Measurements from ENCODE around the gene ZNF655.

Gene ZNF655

DNA sequence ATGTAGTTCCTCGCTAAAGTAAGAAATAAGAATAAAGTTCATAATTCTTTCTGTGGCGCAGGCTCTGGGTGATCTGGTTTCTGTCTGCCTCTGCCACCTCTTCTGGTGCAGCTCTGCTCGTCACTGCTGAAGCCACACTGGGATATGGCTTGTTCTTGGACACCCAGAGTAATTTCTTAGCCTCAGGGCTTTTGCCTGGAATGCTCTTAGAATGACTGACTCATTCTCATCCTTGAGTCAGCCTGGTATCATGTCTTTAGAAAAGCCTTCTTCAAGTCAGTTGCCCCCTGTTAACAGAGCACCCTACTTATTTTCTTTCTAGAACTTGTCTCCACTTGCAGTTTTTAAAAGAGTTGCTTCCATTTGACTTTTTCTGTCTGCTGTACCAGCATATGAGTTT, 60.3 kb downstream of the ZNF655 start:
- peaks cover 22% of the 10 kb centered on the region for H3K4me1 ChIP-seq (ENCODE audit: control insufficient read depth, low read length)
- no peaks in the 10 kb centered on the region for H3K9me2 ChIP-seq (replicated peaks; ENCODE audit: control insufficient read depth, low read length)
- no peak overlapping the region for H3K27ac ChIP-seq (ENCODE audit: low read depth, low read length)
- H3K9me3 ChIP-seq (ENCODE audit: control insufficient read depth, insufficient read depth, low read length): no peaks in the 10 kb centered on the region
- H3F3A ChIP-seq (ENCODE audit: control insufficient read depth, insufficient read depth): peaks cover 7% of the 10 kb centered on the region; the same call in 1 of the 2 replicates
- H3K36me3 ChIP-seq (ENCODE audit: control insufficient read depth, low read length): peaks cover 62% of the 10 kb centered on the region
- no peaks in the 10 kb centered on the region for H3K27me3 ChIP-seq (ENCODE audit: control insufficient read depth, low read length)
- H3K79me2 ChIP-seq (ENCODE audit: control insufficient read depth, low read length): peaks cover 30% of the 10 kb centered on the region
- no peak overlapping the region for H3K4me2 ChIP-seq (ENCODE audit: low read length)
- H3K4me3 ChIP-seq (ENCODE audit: low read length): no peak overlapping the region
- H4K20me1 ChIP-seq (ENCODE audit: control insufficient read depth, insufficient read depth, low read depth, low read length): 0 out of 2 replicates have a peak, but pooled peaks cover 7% of the 10 kb centered on the region
- TF ChIP-seq EZH2phosphoT487 (IDR thresholded peaks at IDR 0.05; ENCODE audit: borderline replicate concordance, low read length): no peak
- TF ChIP-seq, protein P1, sequence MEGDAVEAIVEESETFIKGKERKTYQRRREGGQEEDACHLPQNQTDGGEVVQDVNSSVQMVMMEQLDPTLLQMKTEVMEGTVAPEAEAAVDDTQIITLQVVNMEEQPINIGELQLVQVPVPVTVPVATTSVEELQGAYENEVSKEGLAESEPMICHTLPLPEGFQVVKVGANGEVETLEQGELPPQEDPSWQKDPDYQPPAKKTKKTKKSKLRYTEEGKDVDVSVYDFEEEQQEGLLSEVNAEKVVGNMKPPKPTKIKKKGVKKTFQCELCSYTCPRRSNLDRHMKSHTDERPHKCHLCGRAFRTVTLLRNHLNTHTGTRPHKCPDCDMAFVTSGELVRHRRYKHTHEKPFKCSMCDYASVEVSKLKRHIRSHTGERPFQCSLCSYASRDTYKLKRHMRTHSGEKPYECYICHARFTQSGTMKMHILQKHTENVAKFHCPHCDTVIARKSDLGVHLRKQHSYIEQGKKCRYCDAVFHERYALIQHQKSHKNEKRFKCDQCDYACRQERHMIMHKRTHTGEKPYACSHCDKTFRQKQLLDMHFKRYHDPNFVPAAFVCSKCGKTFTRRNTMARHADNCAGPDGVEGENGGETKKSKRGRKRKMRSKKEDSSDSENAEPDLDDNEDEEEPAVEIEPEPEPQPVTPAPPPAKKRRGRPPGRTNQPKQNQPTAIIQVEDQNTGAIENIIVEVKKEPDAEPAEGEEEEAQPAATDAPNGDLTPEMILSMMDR (IDR thresholded peaks at IDR 0.05; ENCODE audit: low read depth, low read length, poor library complexity, severe bottlenecking): no peak

DNA sequence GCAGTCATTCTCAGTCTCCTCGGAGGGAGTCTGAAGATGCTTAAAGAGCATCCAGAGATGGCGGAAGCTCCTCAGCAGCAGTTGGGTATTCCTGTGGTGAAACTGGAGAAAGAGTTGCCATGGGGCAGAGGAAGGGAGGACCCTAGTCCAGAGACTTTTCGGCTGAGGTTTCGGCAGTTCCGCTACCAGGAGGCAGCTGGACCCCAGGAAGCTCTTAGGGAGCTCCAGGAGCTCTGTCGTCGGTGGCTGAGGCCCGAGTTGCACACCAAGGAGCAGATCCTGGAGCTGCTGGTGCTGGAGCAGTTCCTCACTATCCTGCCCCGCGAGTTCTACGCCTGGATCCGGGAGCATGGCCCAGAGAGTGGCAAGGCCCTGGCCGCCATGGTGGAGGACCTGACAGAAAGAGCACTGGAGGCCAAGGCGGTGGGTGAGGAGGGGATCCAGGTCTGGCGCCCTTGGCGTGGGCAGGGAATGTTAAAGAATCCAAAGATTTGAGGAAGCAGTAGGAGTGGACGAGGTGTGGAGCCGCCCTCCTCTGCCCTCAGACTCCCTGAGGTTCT, 61.2 kb downstream of the ZNF655 start:
- Histone ChIP-seq H3F3A (ENCODE audit: control insufficient read depth, insufficient read depth) (peaks cover 7% of the 10 kb centered on the region; the same call in 1 of the 2 replicates), H3K9me3 (ENCODE audit: control insufficient read depth, insufficient read depth, low read length) (no peaks in the 10 kb centered on the region), H3K36me3 (ENCODE audit: control insufficient read depth, low read length) (peaks cover 71% of the 10 kb centered on the region), H3K27ac (ENCODE audit: low read depth, low read length) (no peak overlapping the region), H3K4me1 (ENCODE audit: control insufficient read depth, low read length) (peaks cover 22% of the 10 kb centered on the region), H3K27me3 (ENCODE audit: control insufficient read depth, low read length) (no peaks in the 10 kb centered on the region), H4K20me1 (ENCODE audit: control insufficient read depth, insufficient read depth, low read depth, low read length) (0 out of 2 replicates have a peak, but pooled peaks cover 7% of the 10 kb centered on the region), H3K9me2 (replicated peaks; ENCODE audit: control insufficient read depth, low read length) (no peaks in the 10 kb centered on the region), H3K4me3 (ENCODE audit: low read length) (no peak overlapping the region), H3K79me2 (ENCODE audit: control insufficient read depth, low read length) (peaks cover 30% of the 10 kb centered on the region), H3K4me2 (ENCODE audit: low read length) (no peak overlapping the region)
- TF ChIP-seq, protein P1 (IDR thresholded peaks at IDR 0.05; ENCODE audit: low read depth, low read length, poor library complexity, severe bottlenecking): no peak
- TF ChIP-seq EZH2phosphoT487 (IDR thresholded peaks at IDR 0.05; ENCODE audit: borderline replicate concordance, low read length): no peak

DNA sequence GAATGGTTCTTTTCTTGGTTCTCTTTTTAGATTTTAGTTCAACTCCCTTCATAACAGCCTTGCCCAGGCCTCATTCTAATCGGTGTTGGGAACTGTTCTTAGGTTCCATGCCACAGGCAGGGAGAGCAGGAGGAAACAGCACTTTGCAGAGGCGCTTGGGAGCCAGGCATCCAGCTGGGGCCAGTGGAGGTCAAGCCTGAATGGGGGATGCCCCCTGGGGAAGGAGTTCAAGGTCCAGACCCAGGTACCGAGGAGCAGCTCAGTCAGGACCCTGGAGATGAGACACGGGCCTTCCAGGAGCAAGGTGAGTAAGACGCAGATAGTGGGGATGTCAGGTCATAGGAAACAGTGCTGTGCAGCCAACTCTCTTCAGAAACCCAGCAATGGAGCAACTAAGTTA, 62.8 kb downstream of the ZNF655 start:
- no peak overlapping the region for H3K4me2 ChIP-seq (ENCODE audit: low read length)
- peaks cover 87% of the 10 kb centered on the region for H3K36me3 ChIP-seq (ENCODE audit: control insufficient read depth, low read length)
- no peak overlapping the region for H3K27ac ChIP-seq (ENCODE audit: low read depth, low read length)

More for the DNA sequence above, 62.8 kb downstream of the ZNF655 start:
- Histone ChIP-seq H4K20me1 (ENCODE audit: control insufficient read depth, insufficient read depth, low read depth, low read length) (0 out of 2 replicates have a peak, but pooled peaks cover 7% of the 10 kb centered on the region), H3F3A (ENCODE audit: control insufficient read depth, insufficient read depth) (peaks cover 3% of the 10 kb centered on the region; the same call in 1 of the 2 replicates), H3K9me3 (ENCODE audit: control insufficient read depth, insufficient read depth, low read length) (no peaks in the 10 kb centered on the region), H3K9me2 (replicated peaks; ENCODE audit: control insufficient read depth, low read length) (no peaks in the 10 kb centered on the region), H3K27me3 (ENCODE audit: control insufficient read depth, low read length) (no peaks in the 10 kb centered on the region), H3K79me2 (ENCODE audit: control insufficient read depth, low read length) (peaks cover 30% of the 10 kb centered on the region), H3K4me1 (ENCODE audit: control insufficient read depth, low read length) (peaks cover 15% of the 10 kb centered on the region), H3K4me3 (ENCODE audit: low read length) (no peak overlapping the region)
- TF ChIP-seq, protein P1 (IDR thresholded peaks at IDR 0.05; ENCODE audit: low read depth, low read length, poor library complexity, severe bottlenecking): no peak
- no peak for TF ChIP-seq EZH2phosphoT487 (IDR thresholded peaks at IDR 0.05; ENCODE audit: borderline replicate concordance, low read length)

Measured in DOHH2 (cell line).